ENCODE results near the gene IGF2.

Gene IGF2

GRCh38 chr11:2169626-2170570, 30.7 kb upstream of the IGF2 start:
- DNase-seq: no peak

DNA sequence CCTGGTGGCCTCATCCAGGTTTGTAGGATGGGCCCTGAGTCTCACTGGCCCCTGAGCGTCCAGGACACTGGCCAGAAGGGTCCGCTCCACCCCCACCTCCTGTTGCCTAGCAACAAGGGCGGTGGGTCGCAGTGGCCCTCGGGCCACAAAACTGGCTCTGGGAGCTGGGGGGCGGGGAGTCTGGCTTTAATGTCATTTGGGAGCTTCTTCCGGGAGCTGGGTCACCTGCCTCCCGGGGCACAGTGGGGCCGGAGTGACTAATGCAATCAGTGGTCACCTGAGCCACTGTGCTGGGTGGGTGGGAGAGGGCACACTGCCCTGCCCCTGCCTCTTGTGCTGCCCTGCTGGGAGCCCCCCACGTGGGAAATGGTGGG, 29.8 kb upstream of the IGF2 start:
- DNase-seq: no peak

GRCh38 chr11:2168286-2169004, 29.3 kb upstream of the IGF2 start:
- no peak for DNase-seq

DNA sequence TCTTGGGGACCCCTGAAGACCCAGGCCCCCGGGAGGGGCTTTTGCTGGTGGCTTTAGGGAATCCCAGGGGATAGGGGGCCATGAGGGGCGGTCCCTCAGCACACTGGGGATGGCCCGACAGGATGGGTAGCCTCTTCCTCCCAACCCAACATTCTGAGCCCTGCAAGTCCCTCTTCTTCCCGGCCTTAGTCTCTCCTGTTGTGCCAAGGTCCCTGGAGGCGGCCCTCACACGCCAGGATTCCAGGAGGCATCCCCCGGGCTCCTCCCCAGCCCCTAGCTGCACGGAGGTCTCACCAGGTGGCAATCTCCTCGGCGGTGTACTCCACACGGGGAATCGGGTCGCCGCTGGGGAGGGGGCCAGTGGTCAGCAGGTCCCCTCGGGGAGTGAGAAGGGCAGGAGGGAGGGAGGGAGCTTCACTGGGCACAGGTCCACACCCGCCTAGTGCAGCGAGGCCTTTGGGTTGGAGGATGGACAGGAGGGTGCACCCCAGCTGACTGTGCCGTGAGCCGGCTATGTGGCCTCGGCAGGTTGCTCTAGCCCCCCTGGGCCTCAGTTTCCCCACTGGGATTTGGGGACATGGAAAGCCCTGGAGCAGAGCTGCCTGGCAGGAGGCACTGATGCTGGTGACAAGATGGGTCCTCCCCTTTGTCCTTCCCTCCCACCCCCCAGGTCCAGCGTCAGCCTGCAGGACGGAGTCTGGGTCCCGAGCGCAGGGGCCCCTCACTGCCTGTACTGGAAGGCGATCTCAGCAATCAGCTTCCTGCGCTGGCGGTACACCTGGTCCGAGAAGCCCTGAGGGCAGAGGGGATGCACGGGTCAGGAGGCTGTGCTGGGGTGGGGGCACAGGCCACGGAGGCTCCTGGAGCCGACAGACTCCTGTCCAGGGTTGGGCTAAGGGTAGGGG, 28.2 kb upstream of the IGF2 start:
- DNase-seq: no peak

GRCh38 chr11:2166091-2166851, 27.1 kb upstream of the IGF2 start:
- no peak for DNase-seq

DNA sequence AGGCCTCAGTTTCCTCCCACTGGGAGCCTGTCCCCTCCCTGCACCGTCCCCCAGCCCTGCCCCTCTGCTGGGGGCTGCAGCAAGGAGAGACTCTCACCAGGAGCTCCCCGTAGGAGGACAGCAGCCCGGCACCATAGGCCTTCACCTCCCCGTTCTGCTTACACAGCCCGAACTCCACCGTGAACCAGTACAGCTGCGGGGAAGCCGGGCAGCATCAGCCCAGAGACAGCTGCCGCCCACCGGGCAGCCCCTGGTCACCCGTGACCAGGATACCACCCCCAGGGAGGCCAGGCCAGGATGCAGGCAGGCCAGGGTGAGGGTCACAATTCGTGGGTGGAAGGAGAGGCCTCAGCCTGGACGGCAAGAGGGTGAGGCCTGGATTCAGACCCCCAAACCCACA, 26.4 kb upstream of the IGF2 start:
- DNase-seq: no peak

GRCh38 chr11:2164861-2165555, 25.8 kb upstream of the IGF2 start:
- DNase-seq: no peak

DNA sequence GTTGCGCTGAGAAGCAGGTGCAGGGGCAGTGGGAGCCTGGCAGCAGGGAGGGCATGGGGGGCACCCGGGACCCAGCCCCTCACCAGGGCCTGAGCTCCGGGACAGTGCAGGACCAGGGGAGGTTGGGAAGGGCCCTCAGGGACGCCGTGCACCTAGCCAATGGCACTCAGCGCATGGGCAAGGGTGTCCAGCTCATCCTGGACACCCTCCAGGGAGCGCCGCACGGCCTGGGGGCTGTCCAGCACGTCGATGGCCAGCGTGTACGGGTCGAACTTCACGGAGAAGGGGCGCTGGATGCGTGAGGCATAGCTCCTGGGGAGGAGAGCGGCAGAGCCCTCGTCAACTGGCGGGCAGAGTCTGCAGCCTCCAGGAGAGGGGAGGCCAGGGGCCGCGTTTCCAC, 24.9 kb upstream of the IGF2 start:
- DNase-seq: no peak

- no peak for DNase-seq
Observed at GRCh38 chr11:2163428-2163978, 24.3 kb upstream of the IGF2 start.

DNA sequence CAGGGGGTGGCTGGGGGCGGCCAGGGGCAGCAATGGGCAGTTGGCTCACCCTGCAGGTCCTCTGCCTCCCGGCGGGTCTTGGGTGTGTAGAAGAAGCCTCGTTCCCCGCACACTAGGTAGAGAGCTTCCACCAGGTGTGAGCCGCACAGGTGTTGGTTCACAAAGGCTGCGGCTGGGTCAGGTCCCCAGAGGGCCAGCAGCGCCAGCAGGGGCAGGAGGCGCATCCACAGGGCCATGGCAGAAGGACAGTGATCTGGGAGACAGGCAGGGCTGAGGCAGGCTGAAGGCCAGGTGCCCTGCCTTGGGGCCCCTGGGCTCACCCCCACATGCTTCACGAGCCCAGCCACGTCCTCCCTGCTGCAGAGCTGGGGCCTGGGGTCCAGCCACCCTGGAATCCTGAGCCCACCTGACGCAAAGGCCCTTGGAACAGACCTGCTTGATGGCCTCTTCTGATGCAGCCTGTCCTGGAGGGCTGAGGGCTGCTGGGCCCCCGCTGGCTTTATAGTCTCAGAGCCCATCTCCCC, 21.6 kb upstream of the IGF2 start, which contains the start of gene INS:
INS (minus strand) TSS at position 474 of the 524 bp plus-strand sequence; CDS start at position 236, 238 bp downstream.
- DNase-seq: no peak

DNA sequence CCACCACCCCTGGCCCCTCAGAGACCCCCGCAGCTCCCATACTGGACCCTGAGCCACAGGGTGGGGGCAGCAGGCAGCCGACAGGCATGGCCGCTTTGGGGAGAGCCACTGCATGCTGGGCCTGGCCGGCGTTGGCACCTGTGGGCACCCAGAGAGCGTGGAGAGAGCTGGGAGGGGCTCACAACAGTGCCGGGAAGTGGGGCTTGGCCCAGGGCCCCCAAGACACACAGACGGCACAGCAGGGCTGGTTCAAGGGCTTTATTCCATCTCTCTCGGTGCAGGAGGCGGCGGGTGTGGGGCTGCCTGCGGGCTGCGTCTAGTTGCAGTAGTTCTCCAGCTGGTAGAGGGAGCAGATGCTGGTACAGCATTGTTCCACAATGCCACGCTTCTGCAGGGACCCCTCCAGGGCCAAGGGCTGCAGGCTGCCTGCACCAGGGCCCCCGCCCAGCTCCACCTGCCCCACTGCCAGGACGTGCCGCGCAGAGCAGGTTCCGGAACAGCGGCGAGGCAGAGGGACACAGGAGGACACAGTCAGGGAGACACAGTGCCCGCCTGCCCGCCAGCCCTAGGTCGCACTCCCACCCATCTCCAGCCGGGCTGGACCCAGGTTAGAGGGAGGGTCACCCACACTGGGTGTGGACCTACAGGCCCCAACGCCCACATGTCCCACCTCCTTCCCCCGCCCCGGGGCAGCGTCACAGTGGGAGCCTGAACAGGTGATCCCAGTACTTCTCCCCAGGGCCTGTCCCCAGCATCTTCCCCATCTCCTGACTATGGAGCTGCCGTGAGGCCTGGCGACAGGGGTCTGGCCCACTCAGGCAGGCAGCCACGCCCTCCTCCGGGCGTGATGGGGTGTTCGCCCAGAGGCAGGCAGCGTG, 20.6 kb upstream of the IGF2 start:
- DNase-seq: no peak

DNA sequence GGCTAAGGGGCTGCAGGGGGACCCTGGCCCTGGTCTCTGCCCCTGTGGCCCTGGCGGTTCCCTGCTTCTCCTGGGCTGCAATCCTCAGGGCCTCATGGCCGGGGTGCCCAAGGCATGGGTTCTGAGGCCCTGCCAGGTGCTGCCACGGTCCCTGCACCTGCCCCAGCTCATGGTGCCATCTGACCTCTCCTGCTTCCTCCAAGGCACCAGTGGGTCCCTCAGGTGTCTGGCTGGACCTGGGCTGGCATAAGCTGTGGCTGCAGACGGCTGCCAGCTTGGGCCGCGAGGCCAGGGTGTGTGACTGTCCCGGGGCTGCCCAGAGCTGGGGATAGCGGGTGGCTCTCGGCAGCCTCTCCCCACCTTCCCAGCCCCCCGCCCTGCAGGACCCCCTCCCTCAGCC, 19.8 kb upstream of the IGF2 start:
- DNase-seq: no peak

DNA sequence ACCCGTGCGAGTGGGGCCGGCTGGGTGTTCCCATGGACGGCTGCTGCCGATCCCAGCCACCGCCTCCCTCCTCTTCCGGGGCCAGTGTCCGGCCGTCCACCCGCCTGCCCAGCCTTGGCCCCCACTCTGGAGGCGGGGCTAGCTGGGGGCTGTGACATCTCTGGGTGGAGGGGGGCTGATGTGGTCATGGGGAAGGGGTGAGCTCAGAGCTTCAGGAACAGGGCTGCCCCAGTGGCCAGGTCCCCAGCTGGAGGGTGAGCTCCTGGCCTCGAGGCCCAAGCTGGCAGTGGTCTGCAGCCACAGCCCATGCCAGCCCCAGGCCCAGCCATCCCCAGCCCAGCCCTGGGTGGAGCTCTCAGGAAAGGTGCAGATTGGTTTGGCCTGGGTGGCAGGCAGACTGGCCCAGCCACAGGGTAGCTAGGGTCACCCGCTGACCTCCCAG, 19.1 kb upstream of the IGF2 start:
- no peak for DNase-seq

DNA sequence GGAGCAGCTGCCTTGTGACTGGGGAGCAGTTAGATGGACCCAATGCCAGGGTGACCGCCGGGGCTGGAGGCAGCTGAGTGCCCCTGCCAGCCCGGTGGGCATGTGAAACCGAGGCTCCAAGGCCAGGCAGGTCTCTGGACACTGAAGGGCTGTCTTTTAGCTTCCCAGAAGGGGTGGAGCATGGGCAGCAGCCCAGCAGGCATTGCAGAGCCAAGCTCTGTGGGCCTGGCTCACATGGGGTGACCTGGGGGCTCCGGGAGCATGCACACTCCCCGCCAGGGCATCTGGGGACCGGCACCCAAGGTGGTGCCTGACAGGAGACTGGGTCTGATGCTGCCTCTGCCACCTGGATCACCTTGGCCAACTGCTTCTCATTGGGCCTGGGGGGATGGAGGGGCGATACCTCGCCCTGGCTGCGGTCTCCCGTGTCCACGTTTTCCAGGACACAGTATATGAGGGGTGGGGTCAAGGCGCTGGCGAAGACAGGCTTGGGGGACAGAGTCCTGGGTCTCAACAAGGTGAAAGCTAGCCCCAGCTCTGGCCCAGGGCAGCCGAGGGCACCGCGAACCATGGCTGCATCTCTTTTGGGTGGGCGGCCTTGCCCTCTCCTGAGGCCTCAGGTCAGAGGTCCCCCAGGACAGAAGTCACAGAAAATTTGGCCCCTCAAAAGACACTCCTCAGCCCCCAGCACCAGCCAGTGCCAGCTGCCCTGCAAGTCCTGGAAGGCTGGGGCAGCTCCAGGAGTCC, 18.3 kb upstream of the IGF2 start:
- DNase-seq: no peak

DNA sequence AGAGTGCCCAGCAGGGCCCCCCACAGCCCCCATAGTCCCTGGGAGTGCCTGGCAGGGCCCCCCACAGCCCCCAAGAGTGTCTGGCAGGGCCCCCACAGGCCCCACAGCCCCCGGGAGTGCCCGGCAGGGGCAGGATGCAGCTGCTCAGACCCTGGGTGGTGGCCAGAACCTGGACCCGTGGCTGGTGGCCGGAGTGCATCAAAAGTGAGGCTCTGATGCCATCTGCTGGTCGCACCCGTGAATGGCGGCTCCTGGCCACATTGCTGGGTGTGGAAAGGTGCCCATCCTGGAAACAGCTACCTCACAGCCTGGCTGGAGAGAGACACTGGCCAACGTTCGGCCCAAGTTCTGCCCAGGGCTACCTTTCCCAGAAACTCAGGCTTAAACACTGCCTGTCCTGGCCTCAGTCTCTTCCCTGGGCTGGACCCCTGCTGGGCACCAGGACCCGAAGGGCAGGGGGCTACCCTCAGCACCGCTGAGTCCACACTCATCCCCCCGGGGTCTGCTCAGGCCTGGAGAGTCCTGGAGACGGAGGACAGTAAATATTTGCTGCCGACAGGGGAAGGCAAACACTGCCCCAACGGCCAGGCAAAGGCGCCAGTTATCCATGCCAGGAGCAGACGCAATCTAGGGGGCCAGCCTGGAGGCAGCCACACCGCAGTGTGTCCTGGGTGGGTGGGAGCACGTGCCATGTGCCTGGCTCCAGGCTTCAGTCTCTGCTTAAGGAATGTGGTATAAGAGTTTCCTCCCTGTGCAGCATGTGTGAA, 17.4 kb upstream of the IGF2 start:
- no peak for DNase-seq

DNA sequence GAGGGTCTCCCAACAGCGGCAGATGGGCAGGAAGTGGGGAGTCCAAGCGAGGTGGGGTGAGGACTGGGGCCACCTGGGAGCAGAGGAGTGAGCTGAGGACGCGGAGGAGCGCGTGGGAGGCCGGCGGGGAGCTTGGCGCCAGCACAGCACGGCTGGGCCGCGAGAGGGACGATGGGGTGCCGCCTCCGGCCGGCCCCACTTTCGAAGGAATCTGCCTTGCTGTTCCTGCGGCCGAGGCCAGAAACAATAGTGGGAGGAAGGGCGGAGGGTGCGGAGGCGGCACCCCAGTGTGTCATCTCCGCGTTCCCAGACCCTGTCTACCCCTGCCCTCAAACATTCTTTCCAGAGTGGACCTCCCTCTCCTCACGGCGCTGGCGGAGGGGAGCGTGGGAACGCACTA, 16.3 kb upstream of the IGF2 start:
- DNase-seq: no peak

GRCh38 chr11:2154889-2155288, 15.7 kb upstream of the IGF2 start:
- no peak for DNase-seq

DNA sequence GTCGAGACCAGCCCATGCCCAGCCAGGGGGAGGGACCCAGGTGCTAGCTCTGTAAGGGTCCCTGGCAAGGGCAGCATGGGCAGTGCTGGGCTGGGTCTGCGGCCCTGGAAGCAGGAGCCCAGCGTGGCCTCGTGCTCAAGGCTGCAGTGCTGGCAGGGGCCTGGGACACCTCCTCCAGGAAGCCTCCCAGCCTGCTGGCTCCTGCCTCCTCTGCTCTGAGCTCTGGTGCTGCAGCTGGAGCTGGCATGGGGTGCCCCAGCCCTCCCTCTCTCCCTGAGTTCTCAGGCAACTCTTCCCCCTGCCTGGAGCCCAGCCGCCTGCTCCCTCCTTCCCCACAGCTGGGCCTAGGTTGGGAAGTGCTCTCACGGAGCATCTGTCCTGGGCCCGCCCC, 15.0 kb upstream of the IGF2 start:
- DNase-seq: no peak
